IPS-20b (cell line): ENCODE results near the gene CLPTM1.
"Not testable (repeated sequence)": the region's sequence is repeated elsewhere in the genome, so short reads cannot be mapped to it uniquely, and the experiment has no call there.

Experiments
- H3K27ac ChIP-seq: one replicate; pipeline ENCODE4 v1.5.1; 2013; ENCODE audit warnings: low read length
- H3K27me3 ChIP-seq: 2 replicates; pipeline ENCODE4 v1.6.1; 2013; ENCODE audit warnings: mild to moderate bottlenecking, low read length, inconsistent platforms; ENCODE audit not compliant: insufficient read depth
- H3K36me3 ChIP-seq: 2 replicates; pipeline ENCODE4 v1.6.1; 2013; ENCODE audit warnings: low read depth, mild to moderate bottlenecking, inconsistent platforms, low read length, moderate library complexity; ENCODE audit not compliant: insufficient read depth
- H3K4me1 ChIP-seq: 2 replicates; pipeline ENCODE4 v1.6.1; 2013; ENCODE audit warnings: mild to moderate bottlenecking, control low read depth, inconsistent platforms, low read length, moderate library complexity; ENCODE audit not compliant: insufficient read depth
- H3K4me3 ChIP-seq: 2 replicates; pipeline ENCODE4 v1.5.1; 2013; ENCODE audit warnings: mild to moderate bottlenecking, low read length, inconsistent platforms
- H3K9ac ChIP-seq: 2 replicates; pipeline ENCODE4 v1.6.1; 2013; ENCODE audit warnings: low read depth, mild to moderate bottlenecking, inconsistent platforms, low read length, moderate library complexity
- H3K9me3 ChIP-seq: 2 replicates; pipeline ENCODE4 v1.6.1; 2013; ENCODE audit warnings: mild to moderate bottlenecking, low read depth, low read length, inconsistent platforms; ENCODE audit not compliant: insufficient read depth

The CLPTM1 gene

GRCh38 chr19:44988273-44988672, 33.1 kb downstream of the CLPTM1 start:
- H3K36me3 ChIP-seq, result peaks cover 69% of the 10 kb centered on the region

GRCh38 chr19:44988896-44989556, 33.8 kb downstream of the CLPTM1 start:
- Histone ChIP-seq H3K27me3 (no peaks in the 10 kb centered on the region), H3K4me1 (no peaks in the 10 kb centered on the region), H3K9me3 (no peaks in the 10 kb centered on the region), H3K4me3 (no peak overlapping the region), H3K27ac (no peak overlapping the region), H3K9ac (no peak overlapping the region), H3K36me3 (peaks cover 67% of the 10 kb centered on the region)

More at GRCh38 chr19:44988273-44988672, 33.1 kb downstream of the CLPTM1 start:
- H3K4me1 ChIP-seq, result no peaks in the 10 kb centered on the region
- no peaks in the 10 kb centered on the region for H3K9me3 ChIP-seq
- no peak overlapping the region for H3K27ac ChIP-seq
- no peak overlapping the region for H3K9ac ChIP-seq
- no peaks in the 10 kb centered on the region for H3K27me3 ChIP-seq
- no peak overlapping the region for H3K4me3 ChIP-seq

- H3K9me3 ChIP-seq, result no peaks in the 10 kb centered on the region
- H3K36me3 ChIP-seq, result peaks cover 55% of the 10 kb centered on the region
- no peak overlapping the region for H3K9ac ChIP-seq
- H3K27ac ChIP-seq, result no peak overlapping the region
- no peaks in the 10 kb centered on the region for H3K4me1 ChIP-seq
- H3K4me3 ChIP-seq, result no peak overlapping the region
- H3K27me3 ChIP-seq, result no peaks in the 10 kb centered on the region
Measured at GRCh38 chr19:44990459-44990858, 35.3 kb downstream of the CLPTM1 start.

GRCh38 chr19:44990966-44991365, 35.8 kb downstream of the CLPTM1 start:
- no peaks in the 10 kb centered on the region for H3K9me3 ChIP-seq
- H3K9ac ChIP-seq, result no peak overlapping the region
- peaks cover 50% of the 10 kb centered on the region for H3K36me3 ChIP-seq
- H3K4me1 ChIP-seq, result no peaks in the 10 kb centered on the region
- no peaks in the 10 kb centered on the region for H3K27me3 ChIP-seq
- no peak overlapping the region for H3K4me3 ChIP-seq
- no peak overlapping the region for H3K27ac ChIP-seq

GRCh38 chr19:44992336-44993163, 37.4 kb downstream of the CLPTM1 start:
- H3K9me3 ChIP-seq, result no peaks in the 10 kb centered on the region
- H3K36me3 ChIP-seq, result peaks cover 36% of the 10 kb centered on the region
- no peak overlapping the region for H3K9ac ChIP-seq
- no peaks in the 10 kb centered on the region for H3K4me1 ChIP-seq
- H3K27ac ChIP-seq, result no peak overlapping the region
- no peaks in the 10 kb centered on the region for H3K27me3 ChIP-seq
- no peak overlapping the region for H3K4me3 ChIP-seq

GRCh38 chr19:44993526-44993925, 38.3 kb downstream of the CLPTM1 start:
- Histone ChIP-seq H3K4me3 (no peak overlapping the region), H3K27ac (no peak overlapping the region), H3K36me3 (peaks cover 30% of the 10 kb centered on the region), H3K9ac (no peak overlapping the region), H3K9me3 (no peaks in the 10 kb centered on the region), H3K27me3 (no peaks in the 10 kb centered on the region), H3K4me1 (no peaks in the 10 kb centered on the region)

- Histone ChIP-seq H3K9me3 (no peaks in the 10 kb centered on the region), H3K27ac (no peak overlapping the region), H3K36me3 (peaks cover 26% of the 10 kb centered on the region), H3K9ac (no peak overlapping the region), H3K27me3 (no peaks in the 10 kb centered on the region), H3K4me3 (no peak overlapping the region), H3K4me1 (no peaks in the 10 kb centered on the region)
Measured at GRCh38 chr19:44993926-44994537, 38.9 kb downstream of the CLPTM1 start.

- Histone ChIP-seq H3K4me1 (no peaks in the 10 kb centered on the region; the same call in 1 of the 2 replicates), H3K36me3 (no peaks in the 10 kb centered on the region), H3K9me3 (no peaks in the 10 kb centered on the region), H3K4me3 (no peak overlapping the region), H3K9ac (no peak overlapping the region), H3K27ac (no peak overlapping the region), H3K27me3 (no peaks in the 10 kb centered on the region)
Measured at GRCh38 chr19:44998025-44998424, 42.8 kb downstream of the CLPTM1 start.

GRCh38 chr19:44999131-44999925, 44.1 kb downstream of the CLPTM1 start:
- not testable (repeated sequence) for H3K4me3 ChIP-seq, H3K27me3 ChIP-seq, H3K4me1 ChIP-seq, H3K9ac ChIP-seq, H3K27ac ChIP-seq, H3K36me3 ChIP-seq, H3K9me3 ChIP-seq

GRCh38 chr19:45000665-45001064, 45.5 kb downstream of the CLPTM1 start:
- H3K36me3 ChIP-seq, H3K9me3 ChIP-seq, H3K9ac ChIP-seq, H3K4me1 ChIP-seq, H3K4me3 ChIP-seq, H3K27ac ChIP-seq, H3K27me3 ChIP-seq: not testable (repeated sequence)

GRCh38 chr19:45001087-45001739, 46.0 kb downstream of the CLPTM1 start, which contains the start of gene RELB:
Gene RELB, plus strand, starts transcription at chr19:45001464. Its CDS starts 116 bp downstream, at chr19:45001580.
- H3K27ac ChIP-seq, result peak within 1 kb of the TSS; percentile 56

More at GRCh38 chr19:45001087-45001739, 46.0 kb downstream of the CLPTM1 start, which contains the start of gene RELB:
- Histone ChIP-seq H3K27me3 (no peaks in the 10 kb centered on the region), H3K9me3 (no peaks in the 10 kb centered on the region), H3K4me1 (no peaks in the 10 kb centered on the region; the same call in 1 of the 2 replicates), H3K36me3 (no peaks in the 10 kb centered on the region), H3K4me3 (peak within 1 kb of the TSS; percentile 82; the same call in 1 of the 2 replicates), H3K9ac (peak within 1 kb of the TSS; percentile 80; the same call in 1 of the 2 replicates)
